Measurements from ENCODE around the gene NTSR1.
"Not testable (repeated sequence)": the region's sequence is repeated elsewhere in the genome, so short reads cannot be mapped to it uniquely, and the experiment has no call there.

NTSR1 gene

GRCh38 chr20:62674370-62674769 lies 34.3 kb upstream of the NTSR1 start:
- DNase-seq (ENCODE audit: low read depth): no peak

- no peak for DNase-seq (ENCODE audit: low read depth)
Measured at GRCh38 chr20:62675156-62675876, 33.3 kb upstream of the NTSR1 start.

GRCh38 chr20:62675877-62676260 lies 32.8 kb upstream of the NTSR1 start:
- no peak for DNase-seq (ENCODE audit: low read depth)

- DNase-seq (ENCODE audit: low read depth): no peak
Measured at GRCh38 chr20:62676976-62677375, 31.7 kb upstream of the NTSR1 start.

GRCh38 chr20:62677678-62678077 lies 31.0 kb upstream of the NTSR1 start:
- no peak for DNase-seq (ENCODE audit: low read depth)

- no peak for DNase-seq (ENCODE audit: low read depth)
Measured at GRCh38 chr20:62678553-62678952, 30.1 kb upstream of the NTSR1 start.

GRCh38 chr20:62679978-62680589 lies 28.6 kb upstream of the NTSR1 start:
- no peak for DNase-seq (ENCODE audit: low read depth)

GRCh38 chr20:62682912-62683517 lies 25.6 kb upstream of the NTSR1 start:
- DNase-seq (ENCODE audit: low read depth): no peak

- not testable (repeated sequence) for DNase-seq (ENCODE audit: low read depth)
Measured at GRCh38 chr20:62683660-62684322, 24.8 kb upstream of the NTSR1 start.

GRCh38 chr20:62684981-62685380 lies 23.7 kb upstream of the NTSR1 start:
- no peak for DNase-seq (ENCODE audit: low read depth)

- DNase-seq (ENCODE audit: low read depth): no peak
Measured at GRCh38 chr20:62685781-62686555, 22.7 kb upstream of the NTSR1 start.

GRCh38 chr20:62686869-62687830 lies 21.5 kb upstream of the NTSR1 start:
- no peak for DNase-seq (ENCODE audit: low read depth)

- DNase-seq (ENCODE audit: low read depth): no peak
Measured at GRCh38 chr20:62688083-62688482, 20.6 kb upstream of the NTSR1 start.

GRCh38 chr20:62688855-62689460 lies 19.7 kb upstream of the NTSR1 start:
- DNase-seq (ENCODE audit: low read depth): no peak

- DNase-seq (ENCODE audit: low read depth): no peak
Measured at GRCh38 chr20:62689861-62690260, 18.8 kb upstream of the NTSR1 start.

- DNase-seq (ENCODE audit: low read depth): no peak
Measured at GRCh38 chr20:62690261-62690820, 18.3 kb upstream of the NTSR1 start.

- no peak for DNase-seq (ENCODE audit: low read depth)
Measured at GRCh38 chr20:62691487-62691886, 17.1 kb upstream of the NTSR1 start.

- no peak for DNase-seq (ENCODE audit: low read depth)
Measured at GRCh38 chr20:62692176-62692575, 16.5 kb upstream of the NTSR1 start.

GRCh38 chr20:62692801-62693523 lies 15.7 kb upstream of the NTSR1 start:
- no peak for DNase-seq (ENCODE audit: low read depth)

GRCh38 chr20:62693524-62693922 lies 15.1 kb upstream of the NTSR1 start:
- DNase-seq (ENCODE audit: low read depth): no peak
